Testis (tissue), 2 donors: ENCODE measurements around the gene POTEC.
"Not testable (repeated sequence)": the region's sequence is repeated elsewhere in the genome, so short reads cannot be mapped to it uniquely, and the experiment has no call there.

ENCODE experiments used
- CTCF ChIP-seq, 3 experiments: fragments of 450-650 bp in 2 of 3; fragments of 200-600 bp in 1 of 3; sonication (generic) in 1 of 3; IDR thresholded peaks; one replicate each; pipeline ENCODE4 v1.5.1; 2016 to 2019; ENCODE audit warnings: antibody characterized with exemption in 3 of 3, mild to moderate bottlenecking in 2 of 3, moderate library complexity in 1 of 3
- POLR2A ChIP-seq: fragments of 450-650 bp; IDR thresholded peaks from one replicate; pipeline ENCODE4 v1.6.1; 2017; ENCODE audit warnings: antibody characterized with exemption, mild to moderate bottlenecking, moderate library complexity

GRCh38 chr18:14510707-14511106 lies 32.7 kb downstream of the POTEC start:
- not testable (repeated sequence) for TF ChIP-seq CTCF (IDR thresholded peaks at IDR 0.05); POLR2A
